HG03139 (cell line): ENCODE data around the gene SULT2B1.
A peak's percentile ranks its signal among the peaks of the same experiment; 100 is the strongest.
"Not testable (repeated sequence)": the region's sequence is repeated elsewhere in the genome, so short reads cannot be mapped to it uniquely, and the experiment has no call there.

Source experiments
- ATAC-seq: cut with Tn5 transposase; IDR thresholded peaks from one replicate; pipeline ENCODE4 v1.9.1; 2021; ENCODE audit not compliant: unreplicated experiment

SULT2B1 gene

DNA sequence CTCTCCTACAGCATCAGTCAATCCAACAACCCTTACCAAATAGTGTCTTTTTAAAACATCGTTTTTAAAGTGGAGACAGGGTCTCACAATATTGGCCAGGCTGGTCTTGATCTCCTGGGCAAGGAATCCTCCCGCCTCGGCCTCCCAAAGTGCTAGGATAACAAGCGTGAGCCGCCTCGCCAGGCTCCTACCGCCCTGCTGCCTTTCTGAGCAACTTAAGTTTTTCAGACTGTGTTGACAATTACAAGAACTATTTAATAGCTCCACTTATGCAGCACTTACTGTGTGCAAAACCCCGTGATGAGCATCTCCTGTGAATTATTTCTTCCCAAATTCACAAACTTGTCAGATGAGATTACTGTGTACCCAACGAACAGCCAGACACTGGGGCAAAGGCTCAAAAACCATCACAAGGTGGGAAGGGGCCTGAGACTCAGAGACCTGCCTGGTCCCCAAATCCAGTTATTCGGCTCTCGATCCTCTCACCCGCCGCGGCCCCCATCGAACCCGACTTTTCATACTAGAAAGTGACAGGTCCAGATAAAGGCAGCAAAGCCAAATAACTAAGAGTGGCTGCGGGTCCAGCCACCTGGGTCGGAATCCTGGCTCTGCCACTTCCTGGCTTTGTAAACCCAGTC lies 66.4 kb downstream of the SULT2B1 start:
- no peak for ATAC-seq

DNA sequence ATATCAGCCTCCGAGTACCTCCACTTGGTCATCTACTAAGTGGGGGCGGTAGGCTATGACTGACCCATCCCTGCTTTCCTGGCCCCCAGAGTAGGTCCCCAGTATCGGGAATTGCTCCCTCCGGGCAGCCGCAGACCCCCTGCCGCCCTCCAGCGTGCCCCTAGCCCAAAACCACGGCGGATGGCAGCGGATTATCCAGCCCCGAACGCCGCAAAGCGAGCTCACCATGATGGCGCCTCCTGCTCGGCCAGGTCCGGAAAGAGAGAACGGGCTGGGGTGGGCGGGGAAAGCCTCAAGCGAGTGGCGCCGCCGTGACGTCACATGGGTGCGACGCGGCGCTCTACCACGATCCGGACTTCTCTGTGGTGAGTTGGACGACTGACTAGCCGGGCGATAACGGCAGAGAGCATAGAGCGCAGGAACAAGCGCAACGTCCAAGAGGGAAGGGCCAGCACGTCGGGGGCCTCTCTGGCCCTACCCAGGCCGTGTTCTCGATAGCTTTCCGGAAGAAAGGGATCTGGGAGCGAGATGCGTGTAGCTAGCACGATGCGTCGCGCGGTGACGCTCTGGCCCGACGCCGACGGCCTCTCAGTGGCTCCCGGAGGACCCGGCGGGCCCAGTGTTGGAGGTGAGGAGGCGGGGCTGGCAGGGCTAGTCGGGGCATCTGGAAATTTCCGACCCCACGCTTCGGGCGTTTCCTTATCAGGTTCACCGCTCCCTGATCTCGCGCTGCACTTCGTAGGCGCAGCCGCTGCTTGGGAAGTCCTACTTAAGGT lies 67.1 kb downstream of the SULT2B1 start, which contains the start of the genes RPL18 and SPHK2:
RPL18 (minus strand) TSS at position 263 of the 776 bp plus-strand sequence; CDS start at position 228, 35 bp downstream.
SPHK2 (plus strand) TSS at position 591 of the 776 bp plus-strand sequence. CDS start 1,009 bp downstream, outside the sequence.
- ATAC-seq: peak; percentile 68

DNA sequence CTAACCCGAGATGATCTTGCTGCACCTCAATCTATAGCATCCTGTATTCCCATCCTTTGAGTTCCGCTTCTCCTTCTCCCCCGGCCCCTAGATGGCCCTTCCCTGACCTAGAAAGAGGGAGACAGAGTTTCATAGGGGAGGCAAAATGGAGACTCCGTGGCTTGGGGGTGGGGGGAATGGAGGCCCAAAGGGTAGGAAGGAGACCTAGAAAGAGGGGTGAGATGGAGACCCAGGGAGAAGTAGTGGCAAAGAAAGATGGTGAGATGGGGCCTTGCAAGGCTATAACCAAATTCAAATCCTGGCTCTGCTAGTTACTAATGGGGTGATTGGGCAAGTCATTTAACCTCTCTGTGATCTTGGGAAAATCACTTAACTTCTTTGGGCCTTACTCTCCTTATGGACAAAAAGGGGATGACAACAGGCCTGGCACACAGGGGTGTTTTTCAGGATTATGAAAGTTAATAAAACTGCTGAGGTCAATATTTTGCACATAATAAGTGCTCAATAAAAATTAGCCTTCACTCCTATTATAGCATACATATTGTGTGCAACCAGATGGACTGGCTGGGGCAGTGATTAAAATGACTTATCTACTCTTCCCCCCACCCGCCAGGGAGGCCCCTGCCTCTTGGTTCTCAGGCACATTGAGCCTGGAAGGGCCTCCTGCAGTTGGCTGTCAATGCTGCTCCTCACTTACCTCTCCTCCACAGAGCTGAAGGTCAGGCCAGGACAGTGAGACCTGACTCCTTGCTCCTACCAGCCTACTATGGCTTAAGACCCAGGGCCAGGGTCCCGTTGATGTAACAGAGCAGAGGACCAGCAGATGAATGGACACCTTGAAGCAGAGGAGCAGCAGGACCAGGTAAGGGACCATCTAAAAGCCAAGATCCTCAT lies 68.0 kb downstream of the SULT2B1 start:
- no peak for ATAC-seq

DNA sequence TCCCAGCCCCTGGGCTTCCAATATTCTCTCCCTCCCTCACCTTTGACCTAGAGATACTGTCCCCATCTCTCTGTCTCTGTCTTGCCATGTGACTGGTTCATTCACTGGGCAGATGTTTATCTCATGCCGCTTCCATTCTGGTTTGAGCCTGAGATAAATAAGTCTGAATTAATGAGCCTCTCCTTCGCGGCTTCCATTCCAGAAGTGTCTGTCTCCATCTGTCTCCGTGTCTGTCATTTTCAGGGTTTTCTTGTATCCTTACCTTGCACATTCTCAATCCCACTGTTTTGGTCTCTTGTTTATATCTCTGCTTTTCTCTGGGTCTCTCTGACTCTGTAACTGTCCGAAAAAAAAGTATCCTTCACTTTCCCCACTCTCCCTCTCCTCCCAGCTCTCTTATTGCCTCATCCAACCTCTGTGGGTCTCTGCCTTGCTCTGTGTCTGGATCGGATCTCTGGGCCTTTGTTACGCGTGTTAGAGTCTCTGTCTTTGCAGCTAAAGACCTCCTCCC lies 71.6 kb downstream of the SULT2B1 start:
- no peak for ATAC-seq

DNA sequence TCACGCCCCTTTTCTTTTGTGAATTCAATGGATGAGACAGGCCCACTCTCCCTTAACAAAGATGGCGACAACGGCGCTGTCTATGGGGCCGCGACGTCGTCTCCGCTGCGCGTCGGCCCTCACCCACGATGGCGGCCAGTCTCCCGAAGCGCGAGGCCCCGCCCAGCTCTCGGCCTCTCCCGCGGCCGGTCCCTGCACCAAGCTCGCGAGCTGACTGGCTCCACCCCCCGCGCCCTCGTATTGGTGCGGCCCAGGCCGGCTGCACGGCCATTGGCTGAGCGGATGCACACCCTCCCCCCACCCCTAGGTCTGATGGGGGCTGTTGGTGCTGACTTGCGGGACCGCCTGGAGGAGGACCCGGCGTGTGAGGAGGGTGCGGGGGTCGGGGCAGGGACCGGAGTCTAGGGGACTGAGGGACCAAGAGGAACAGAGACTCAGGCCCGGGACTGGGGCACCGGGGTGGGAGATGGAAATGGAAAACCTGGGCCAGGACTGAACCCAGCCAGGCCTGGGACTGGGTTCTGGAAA lies 72.2 kb downstream of the SULT2B1 start:
- peak; percentile 52 for ATAC-seq

DNA sequence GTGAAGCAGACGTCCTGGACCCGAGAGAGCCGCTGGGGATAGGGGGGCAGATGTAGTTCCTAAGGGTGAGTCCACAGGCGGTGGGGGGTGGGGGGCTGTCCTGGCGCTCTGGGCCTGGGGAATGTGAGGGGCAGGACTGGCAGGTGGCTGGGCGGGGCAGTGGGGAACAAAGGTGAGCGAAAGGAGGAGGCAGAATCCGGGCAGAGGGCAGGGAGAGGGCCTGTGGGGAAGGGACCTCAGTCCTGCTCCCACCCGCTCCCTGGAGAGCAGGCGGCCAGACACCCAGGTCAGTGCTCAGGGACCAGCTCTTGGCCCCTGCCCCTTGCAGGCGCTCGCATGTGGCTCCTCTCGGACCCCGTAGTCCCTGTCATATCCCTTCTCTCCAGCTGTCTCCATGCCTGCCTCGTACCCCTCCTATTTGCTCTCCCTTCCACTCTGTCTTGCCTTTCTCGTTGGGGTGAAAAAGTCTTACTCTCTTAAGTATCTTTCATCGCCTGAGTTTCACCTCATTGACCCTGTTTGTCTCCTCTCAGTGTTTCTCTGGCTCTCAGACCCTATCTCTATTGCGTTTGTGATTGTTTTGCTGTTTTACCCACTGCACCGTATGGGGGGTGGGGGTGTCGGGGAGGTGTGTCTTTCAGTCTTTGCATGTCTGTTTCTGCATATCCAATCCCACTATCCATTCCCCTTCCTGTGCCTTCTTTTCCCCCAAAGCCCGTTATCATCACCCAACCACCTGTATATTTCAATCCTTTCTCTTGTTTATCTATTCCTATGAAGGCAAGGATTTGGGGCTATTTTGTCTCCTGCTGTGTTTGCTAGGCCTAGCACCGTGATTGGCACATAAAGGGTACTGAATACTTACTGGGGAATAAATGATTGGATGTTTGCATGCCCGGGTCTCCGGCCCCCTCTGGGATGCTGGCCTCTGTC lies 73.1 kb downstream of the SULT2B1 start:
- no peak for ATAC-seq

DNA sequence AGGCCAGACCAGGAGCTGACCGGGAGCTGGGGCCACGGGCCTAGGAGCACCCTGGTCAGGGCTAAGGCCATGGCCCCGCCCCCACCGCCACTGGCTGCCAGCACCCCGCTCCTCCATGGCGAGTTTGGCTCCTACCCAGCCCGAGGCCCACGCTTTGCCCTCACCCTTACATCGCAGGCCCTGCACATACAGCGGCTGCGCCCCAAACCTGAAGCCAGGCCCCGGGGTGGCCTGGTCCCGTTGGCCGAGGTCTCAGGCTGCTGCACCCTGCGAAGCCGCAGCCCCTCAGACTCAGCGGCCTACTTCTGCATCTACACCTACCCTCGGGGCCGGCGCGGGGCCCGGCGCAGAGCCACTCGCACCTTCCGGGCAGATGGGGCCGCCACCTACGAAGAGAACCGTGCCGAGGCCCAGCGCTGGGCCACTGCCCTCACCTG lies 73.9 kb downstream of the SULT2B1 start:
- ATAC-seq: no peak

DNA sequence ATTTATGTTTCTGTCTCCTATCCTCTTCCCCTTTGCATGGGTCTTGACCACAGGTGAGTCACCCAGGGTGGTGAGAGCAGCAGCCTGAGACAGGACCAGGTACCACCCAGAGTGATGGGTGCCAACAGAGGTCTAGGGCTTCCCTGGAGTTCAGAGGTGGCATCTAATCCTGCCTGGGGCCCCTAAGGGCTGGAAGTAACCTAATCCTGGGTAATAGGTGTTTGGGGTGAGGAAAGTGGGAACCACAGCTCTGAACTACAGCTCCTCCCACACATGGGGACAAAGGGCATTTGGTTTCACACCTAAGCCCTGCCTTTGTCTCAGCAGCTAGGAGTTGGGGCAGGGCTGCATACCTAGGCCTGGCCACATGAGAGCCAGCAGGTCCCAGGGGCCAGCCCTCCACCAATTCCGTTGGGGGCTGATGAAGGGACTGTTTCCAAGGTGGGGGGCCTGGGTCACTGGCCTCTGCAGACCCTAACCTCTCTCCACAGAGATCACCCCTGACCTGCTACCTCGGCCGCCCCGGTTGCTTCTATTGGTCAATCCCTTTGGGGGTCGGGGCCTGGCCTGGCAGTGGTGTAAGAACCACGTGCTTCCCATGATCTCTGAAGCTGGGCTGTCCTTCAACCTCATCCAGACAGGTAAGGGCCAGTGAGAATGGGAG lies 75.4 kb downstream of the SULT2B1 start:
- ATAC-seq: no peak

DNA sequence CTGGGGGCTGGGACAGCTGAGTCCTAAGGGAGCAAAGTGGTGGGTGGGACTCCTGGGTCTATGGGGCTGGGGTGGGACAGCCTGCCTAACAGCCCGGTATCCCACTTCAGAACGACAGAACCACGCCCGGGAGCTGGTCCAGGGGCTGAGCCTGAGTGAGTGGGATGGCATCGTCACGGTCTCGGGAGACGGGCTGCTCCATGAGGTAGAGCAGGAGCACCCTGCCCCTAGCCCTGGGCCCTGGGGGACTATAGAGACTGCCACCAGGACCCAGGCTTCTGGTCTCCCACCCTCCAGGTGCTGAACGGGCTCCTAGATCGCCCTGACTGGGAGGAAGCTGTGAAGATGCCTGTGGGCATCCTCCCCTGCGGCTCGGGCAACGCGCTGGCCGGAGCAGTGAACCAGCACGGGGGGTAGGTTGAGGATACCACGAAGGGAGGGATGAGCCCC lies 75.9 kb downstream of the SULT2B1 start:
- ATAC-seq: no peak

DNA sequence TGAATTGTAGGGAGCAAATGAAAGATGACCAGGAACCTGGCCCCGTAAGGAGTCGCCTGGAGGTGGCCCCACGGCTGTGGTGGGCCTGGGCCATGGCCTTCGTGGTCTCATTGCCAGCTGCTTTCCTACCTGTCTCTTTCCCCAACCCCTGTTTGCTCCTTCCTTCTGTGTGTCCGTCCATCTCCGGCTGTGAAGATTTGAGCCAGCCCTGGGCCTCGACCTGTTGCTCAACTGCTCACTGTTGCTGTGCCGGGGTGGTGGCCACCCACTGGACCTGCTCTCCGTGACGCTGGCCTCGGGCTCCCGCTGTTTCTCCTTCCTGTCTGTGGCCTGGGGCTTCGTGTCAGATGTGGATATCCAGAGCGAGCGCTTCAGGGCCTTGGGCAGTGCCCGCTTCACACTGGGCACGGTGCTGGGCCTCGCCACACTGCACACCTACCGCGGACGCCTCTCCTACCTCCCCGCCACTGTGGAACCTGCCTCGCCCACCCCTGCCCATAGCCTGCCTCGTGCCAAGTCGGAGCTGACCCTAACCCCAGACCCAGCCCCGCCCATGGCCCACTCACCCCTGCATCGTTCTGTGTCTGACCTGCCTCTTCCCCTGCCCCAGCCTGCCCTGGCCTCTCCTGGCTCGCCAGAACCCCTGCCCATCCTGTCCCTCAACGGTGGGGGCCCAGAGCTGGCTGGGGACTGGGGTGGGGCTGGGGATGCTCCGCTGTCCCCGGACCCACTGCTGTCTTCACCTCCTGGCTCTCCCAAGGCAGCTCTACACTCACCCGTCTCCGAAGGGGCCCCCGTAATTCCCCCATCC lies 76.7 kb downstream of the SULT2B1 start:
- ATAC-seq: no peak

DNA sequence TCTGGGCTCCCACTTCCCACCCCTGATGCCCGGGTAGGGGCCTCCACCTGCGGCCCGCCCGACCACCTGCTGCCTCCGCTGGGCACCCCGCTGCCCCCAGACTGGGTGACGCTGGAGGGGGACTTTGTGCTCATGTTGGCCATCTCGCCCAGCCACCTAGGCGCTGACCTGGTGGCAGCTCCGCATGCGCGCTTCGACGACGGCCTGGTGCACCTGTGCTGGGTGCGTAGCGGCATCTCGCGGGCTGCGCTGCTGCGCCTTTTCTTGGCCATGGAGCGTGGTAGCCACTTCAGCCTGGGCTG lies 77.3 kb downstream of the SULT2B1 start:
- no peak for ATAC-seq

DNA sequence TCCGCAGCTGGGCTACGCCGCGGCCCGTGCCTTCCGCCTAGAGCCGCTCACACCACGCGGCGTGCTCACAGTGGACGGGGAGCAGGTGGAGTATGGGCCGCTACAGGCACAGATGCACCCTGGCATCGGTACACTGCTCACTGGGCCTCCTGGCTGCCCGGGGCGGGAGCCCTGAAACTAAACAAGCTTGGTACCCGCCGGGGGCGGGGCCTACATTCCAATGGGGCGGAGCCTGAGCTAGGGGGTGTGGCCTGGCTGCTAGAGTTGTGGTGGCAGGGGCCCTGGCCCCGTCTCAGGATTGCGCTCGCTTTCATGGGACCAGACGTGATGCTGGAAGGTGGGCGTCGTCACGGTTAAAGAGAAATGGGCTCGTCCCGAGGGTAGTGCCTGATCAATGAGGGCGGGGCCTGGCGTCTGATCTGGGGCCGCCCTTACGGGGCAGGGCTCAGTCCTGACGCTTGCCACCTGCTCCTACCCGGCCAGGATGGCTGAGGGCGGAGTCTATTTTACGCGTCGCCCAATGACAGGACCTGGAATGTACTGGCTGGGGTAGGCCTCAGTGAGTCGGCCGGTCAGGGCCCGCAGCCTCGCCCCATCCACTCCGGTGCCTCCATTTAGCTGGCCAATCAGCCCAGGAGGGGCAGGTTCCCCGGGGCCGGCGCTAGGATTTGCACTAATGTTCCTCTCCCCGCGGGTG lies 77.8 kb downstream of the SULT2B1 start:
- ATAC-seq: no peak

DNA sequence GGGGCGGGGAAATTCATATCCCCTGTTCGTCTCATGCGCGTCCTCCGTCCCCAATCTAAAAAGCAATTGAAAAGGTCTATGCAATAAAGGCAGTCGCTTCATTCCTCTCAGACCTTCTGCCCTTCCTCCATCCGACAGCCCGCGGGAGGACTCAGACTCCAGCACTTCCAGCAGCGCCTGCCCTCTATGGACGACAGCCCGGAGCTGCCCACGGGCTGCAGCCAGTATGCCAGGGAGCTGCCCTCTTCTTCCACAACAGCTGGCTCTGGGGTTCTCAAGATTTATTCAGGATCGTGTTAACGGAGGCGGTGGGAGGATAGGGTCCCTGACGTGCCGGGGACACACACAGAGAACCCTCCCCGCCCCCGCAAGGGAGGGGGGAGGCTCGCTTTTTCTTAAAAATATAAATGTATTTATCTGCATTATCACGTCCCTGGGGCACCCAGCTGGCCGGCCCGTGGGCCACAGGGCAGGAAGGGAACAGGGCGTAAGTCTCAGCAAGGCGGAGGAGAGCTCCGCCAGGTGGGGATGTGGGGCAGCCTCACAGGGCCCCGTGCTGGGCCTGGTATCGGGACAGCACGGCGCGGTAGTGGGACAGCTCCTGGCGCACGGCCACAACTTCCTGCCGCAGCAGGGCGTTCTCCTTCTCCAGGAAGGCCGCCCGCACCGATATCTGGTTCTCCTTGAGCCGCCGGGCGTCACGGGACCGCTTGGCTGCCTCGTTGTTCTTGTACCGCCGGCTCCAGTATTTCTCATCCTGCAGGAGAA lies 78.5 kb downstream of the SULT2B1 start:
- no peak for ATAC-seq

DNA sequence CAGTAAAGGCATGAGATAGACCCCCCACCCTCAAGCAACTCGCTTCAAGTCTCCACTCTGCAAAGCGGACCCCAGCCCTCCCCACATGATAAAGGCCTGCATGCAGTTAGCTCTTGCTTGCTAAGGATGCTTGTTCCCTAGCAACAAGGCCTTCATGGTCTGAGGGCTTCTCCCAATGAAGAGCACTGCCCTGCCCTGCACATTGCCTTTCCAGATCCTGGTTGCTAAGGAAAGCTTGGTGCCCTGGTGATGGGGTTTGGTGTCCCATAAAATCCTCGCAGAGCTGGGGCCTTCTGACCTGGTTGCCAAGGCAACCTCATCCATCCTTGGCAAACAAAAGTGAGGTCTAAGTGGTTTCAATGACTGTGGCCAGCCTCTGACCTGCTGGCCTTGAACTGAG lies 79.3 kb downstream of the SULT2B1 start:
- ATAC-seq: no peak

DNA sequence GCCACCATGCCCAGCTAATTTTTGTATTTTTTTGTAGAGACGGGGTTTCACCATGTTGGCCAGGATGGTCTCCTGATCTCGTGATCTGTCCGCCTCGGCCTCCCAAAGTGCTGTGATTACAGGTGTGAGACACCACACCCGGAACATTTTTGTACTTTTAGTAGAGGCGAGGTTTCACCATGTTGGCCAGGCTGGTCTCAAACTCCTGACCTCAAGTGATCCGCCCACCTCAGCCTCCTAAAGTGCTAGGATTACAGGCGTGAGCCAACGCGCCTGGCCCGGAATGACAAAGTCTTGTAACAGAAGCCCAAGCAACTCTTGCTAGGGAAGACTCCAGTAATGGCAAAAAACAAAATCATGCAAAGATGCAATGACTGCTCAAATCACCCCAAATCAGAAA lies 80.3 kb downstream of the SULT2B1 start:
- not testable (repeated sequence) for ATAC-seq

DNA sequence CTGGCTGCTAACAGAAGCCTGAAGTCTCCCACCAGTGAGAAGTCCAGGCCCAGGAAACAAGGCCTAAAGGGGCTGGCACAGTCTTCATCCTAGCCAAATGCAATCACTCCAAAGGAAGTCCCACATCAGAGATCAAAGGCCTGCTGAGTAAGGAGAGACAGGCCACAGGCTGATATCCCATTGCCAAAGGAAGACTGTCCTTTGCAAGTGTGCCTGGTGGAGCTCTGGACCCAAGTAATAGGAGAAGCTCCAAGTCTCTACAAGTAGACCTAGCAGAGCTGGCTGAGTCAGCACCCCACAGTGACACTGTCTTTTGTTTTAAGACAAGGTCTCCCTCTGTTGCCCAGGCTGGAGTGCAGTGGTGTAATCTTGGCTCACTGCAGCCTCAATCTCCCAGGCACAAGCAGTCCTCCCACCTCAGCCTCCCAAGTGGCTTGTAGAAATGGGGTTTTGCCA lies 80.7 kb downstream of the SULT2B1 start:
- no peak for ATAC-seq
